H1 (cell line): Measurements from ENCODE around the gene LRTM2. TPM values are rescaled to one million over a fixed set of nuclear protein-coding genes. Genes with fewer than 3 reads are reported as not detected.

Source experiments
- polyA plus RNA-seq, 7 experiments: library from polyadenylated mRNA; depleted of rRNA in 3 of 7; stranded (reverse) in 5 of 7; unstranded in 2 of 7; fragments of >200 nt in 5 of 7; fragments of 200-250 nt in 2 of 7; gene quantifications; 1 replicate in 5 of 7; 2 replicates in 1 of 7; 4 replicates in 1 of 7; pipeline versions ENCODE4 v1.2.1 to v1.2.3, GENCODE V29; 2011 to 2013; ENCODE audit warnings: missing spikeins in 2 of 7, mixed read lengths in 2 of 7
- total RNA-seq: library from RNA; stranded (reverse); fragmentation: NEBNext Ultra II Directional; extraction: Animal tissue kit (Norgen Biotek cat#: 25700); gene quantifications from 2 replicates; pipeline ENCODE4 v1.2.1, GENCODE V29; 2021

The LRTM2 gene
- total and polyA plus RNA-seq, 2 of the 8 experiments (the other 6 are each of a cell fraction or from before 2014, with no cell fraction given), result 0.06 TPM; not detected in 1

Other genes with a start within 250 kb of the LRTM2 start
- 5.5 and 6.2 TPM in 2 replicates for gene FBXL14, start 226.0 kb upstream of the LRTM2 start, total RNA-seq
- gene FBXL14, start 226.0 kb upstream of the LRTM2 start, polyA plus RNA-seq (2011; rRNA removed), result 9.6 and 11.7 TPM in 2 replicates
- gene WNT5B, start 191.3 kb upstream of the LRTM2 start, total RNA-seq, result 0.91 and 1.2 TPM in 2 replicates
- 1.2 TPM in 2 replicates for gene WNT5B, start 191.3 kb upstream of the LRTM2 start, polyA plus RNA-seq (2011; rRNA removed)
- 46.4 and 50.8 TPM in 2 replicates for gene ADIPOR2, start 129.5 kb upstream of the LRTM2 start, total RNA-seq
- gene ADIPOR2, start 129.5 kb upstream of the LRTM2 start, polyA plus RNA-seq (2011; rRNA removed), result 13.9 and 17.5 TPM in 2 replicates
- gene CACNA2D4, start 98.1 kb downstream of the LRTM2 start, total RNA-seq, result 0.88 TPM in 1 of 2 replicates, not detected in the other
- gene CACNA2D4, start 98.1 kb downstream of the LRTM2 start, polyA plus RNA-seq (2011; rRNA removed), result 0.44 and 0.60 TPM in 2 replicates
- 14.8 and 16.3 TPM in 2 replicates for gene DCP1B, start 183.9 kb downstream of the LRTM2 start, total RNA-seq
- gene DCP1B, start 183.9 kb downstream of the LRTM2 start, polyA plus RNA-seq (2011; rRNA removed), result 29.0 and 29.7 TPM in 2 replicates
- gene CACNA1C, start 232.4 kb downstream of the LRTM2 start, total RNA-seq, result 1.3 and 1.9 TPM in 2 replicates
- 0.97 and 1.3 TPM in 2 replicates for gene CACNA1C, start 232.4 kb downstream of the LRTM2 start, polyA plus RNA-seq (2011; rRNA removed)